Renal pelvis (tissue), 4 donors: ENCODE results near the gene GNAI3. TPM values are rescaled to one million over a fixed set of nuclear protein-coding genes. Genes with fewer than 3 reads are reported as not detected.
A peak's percentile ranks its signal among the peaks of the same experiment; 100 is the strongest.
"Not testable (repeated sequence)": the region's sequence is repeated elsewhere in the genome, so short reads cannot be mapped to it uniquely, and the experiment has no call there.

Source experiments
- DNase-seq: peaks from one replicate; pipeline ENCODE4 v3.0.0-alpha.2; 2013
- polyA plus RNA-seq, 3 donors: library from polyadenylated mRNA; unstranded; fragments of 120-200 nt; gene quantifications; one replicate each; pipeline ENCODE4 v1.2.1, GENCODE V29; 2013; ENCODE audit not compliant: insufficient read length in 3 of 3

GNAI3 gene
- polyA plus RNA-seq, 3 donors: 10.9 to 11.7 (median 11.4) TPM

GRCh38 chr1:109657395-109657794 is 109.0 kb downstream of the GNAI3 start:
- no peak for DNase-seq

- no peak for DNase-seq
These were observed 109.6 kb downstream of the GNAI3 start for GRCh38 chr1:109657970-109658369.

GRCh38 chr1:109658533-109659042 is 110.2 kb downstream of the GNAI3 start:
- DNase-seq: no peak

DNA sequence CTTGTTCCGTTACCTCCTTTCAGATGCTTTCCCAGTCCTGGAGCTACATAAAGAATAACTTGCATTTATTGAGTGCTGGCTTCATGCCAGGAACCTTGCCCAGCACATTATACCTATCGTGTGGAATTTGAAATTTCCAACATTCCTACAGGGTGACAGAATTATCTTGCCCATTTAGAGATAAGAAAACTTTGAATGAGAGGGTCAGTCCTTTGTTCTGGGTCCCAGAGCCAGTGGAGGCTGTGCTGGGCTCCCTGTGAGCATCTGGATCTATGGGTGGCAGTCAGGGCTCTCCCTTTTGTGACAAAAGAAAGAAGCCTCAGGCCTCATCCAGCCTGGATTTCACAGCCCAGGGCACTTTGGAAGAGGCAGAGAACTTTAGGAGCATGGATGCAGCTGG is 110.7 kb downstream of the GNAI3 start:
- no peak for DNase-seq

- peak; percentile 84 for DNase-seq
These were observed 111.7 kb downstream of the GNAI3 start for GRCh38 chr1:109659997-109660690.

GRCh38 chr1:109660691-109661026 is 112.2 kb downstream of the GNAI3 start:
- DNase-seq: not testable (repeated sequence)

DNA sequence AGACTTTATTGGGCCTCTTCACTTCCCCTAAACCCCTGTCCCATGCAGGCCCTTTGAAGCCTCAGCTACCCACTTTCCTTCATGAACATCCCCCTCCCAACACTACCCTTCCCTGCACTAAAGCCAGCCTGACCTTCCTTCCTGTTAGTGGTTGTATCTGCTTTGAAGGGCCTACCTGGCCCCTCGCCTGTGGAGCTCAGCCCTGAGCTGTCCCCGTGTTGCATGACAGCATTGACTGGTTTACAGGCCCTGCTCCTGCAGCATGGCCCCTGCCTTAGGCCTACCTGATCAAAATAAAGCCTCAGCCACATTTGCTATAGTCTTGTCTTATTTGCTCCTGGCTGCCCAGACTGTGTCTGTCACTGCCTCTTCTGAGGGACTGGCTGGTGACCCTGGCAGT is 113.0 kb downstream of the GNAI3 start:
- DNase-seq: no peak

DNA sequence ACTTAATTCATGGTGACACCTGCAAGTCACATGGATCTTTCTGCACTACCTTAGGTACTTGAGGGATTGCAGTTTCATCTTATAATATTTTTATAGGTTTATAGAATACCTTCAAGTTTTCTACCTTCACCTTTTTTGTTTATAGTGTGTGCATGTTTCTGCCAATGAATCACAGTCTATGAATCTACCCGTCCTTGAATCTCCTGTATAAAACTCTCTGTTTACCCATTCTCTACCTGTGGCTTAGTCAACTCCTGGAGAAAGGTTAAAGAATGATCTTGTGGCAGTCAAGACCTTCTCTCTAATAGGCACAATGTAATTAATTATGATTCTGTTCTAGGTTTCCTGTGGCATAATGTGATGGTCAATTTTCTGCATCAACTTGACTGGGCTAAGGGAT is 116.3 kb downstream of the GNAI3 start:
- DNase-seq: no peak

DNA sequence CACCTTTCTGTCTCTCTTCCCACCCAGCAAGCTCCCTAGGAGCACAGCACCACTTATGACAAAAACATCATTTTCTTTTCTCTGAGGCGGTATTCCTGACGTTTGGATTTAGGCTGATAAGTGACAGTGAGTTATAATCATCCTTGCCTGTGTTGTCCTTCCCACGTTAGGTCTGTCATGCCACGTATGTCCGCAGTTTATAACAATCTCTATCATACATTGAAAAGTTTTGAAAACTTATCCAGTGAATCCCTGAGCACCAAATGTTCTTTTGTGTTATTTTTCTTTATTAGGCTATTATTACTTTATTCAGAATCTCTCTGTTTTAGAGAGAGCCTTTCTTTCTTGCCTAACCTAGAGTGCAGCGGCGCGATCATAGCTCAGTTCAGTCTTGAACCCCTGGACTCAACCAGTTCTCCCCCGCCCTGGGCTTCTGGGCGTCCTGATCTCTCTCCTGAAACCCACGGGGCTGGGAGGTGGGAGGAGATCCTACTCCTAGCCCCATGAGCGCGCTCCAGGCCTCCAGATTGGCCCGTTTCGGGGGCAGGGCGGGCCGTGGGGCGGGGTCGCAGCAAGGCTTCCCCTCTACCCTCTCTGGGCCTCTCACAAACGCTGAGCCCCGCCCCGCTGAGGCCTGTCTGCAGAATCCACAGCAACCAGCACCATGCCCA is 119.2 kb downstream of the GNAI3 start, which contains the start of gene GSTM2:
Gene GSTM2, plus strand, starts transcription at position 606 of the 671 bp plus-strand sequence. Its CDS starts 59 bp downstream, at position 665.
- peak; percentile 93 for DNase-seq

Other genes starting within 250 kb of the GNAI3 start
- under 1 TPM in 1 of 3 donors, not detected in 2; 0.26 TPM for gene MYBPHL, start 241.6 kb upstream of the GNAI3 start, polyA plus RNA-seq
- gene SORT1, start 150.7 kb upstream of the GNAI3 start, polyA plus RNA-seq: 10 to 100 TPM; 50.1 to 58.5 (median 56.4) TPM
- gene PSMA5, start 122.2 kb upstream of the GNAI3 start, polyA plus RNA-seq: 100 to 1,000 TPM; 108 to 127 (median 112) TPM
- gene SYPL2, start 82.1 kb upstream of the GNAI3 start, polyA plus RNA-seq: 10 to 100 TPM in 1 of 3 donors, 1 to 10 TPM in 2; 8.3 to 13.1 (median 9.4) TPM
- gene ATXN7L2, start 64.7 kb upstream of the GNAI3 start, polyA plus RNA-seq: 10 to 100 TPM; 11.4 to 13.1 (median 12.0) TPM
- 10 to 100 TPM in 2 of 3 donors, 1 to 10 TPM in 1; 9.7 to 14.0 (median 10.6) TPM for gene CYB561D1, start 54.5 kb upstream of the GNAI3 start, polyA plus RNA-seq
- 1 to 10 TPM; 6.6 to 8.1 (median 7.5) TPM for gene AMIGO1, start 38.9 kb upstream of the GNAI3 start, polyA plus RNA-seq
- gene GPR61, start 8.7 kb upstream of the GNAI3 start, polyA plus RNA-seq: 1 to 10 TPM in 1 of 3 donors, under 1 TPM in 2; 0.18 to 1.4 (median 0.75) TPM
- under 1 TPM in 1 of 3 donors, not detected in 2; 0.20 TPM for gene GNAT2, start 71.0 kb downstream of the GNAI3 start, polyA plus RNA-seq
- 10 to 100 TPM; 51.2 to 63.8 (median 53.6) TPM for gene AMPD2, start 71.2 kb downstream of the GNAI3 start, polyA plus RNA-seq
- 10 to 100 TPM; 57.9 to 60.4 (median 59.3) TPM for gene GSTM4, start 107.5 kb downstream of the GNAI3 start, polyA plus RNA-seq
- 100 to 1,000 TPM; 195 to 277 (median 231) TPM for gene GSTM2, start 119.4 kb downstream of the GNAI3 start, polyA plus RNA-seq
- 100 to 1,000 TPM in 2 of 3 donors, 1 to 10 TPM in 1; 2.3 to 121 (median 105) TPM for gene GSTM1, start 139.2 kb downstream of the GNAI3 start, polyA plus RNA-seq
- 10 to 100 TPM; 36.5 to 72.6 (median 71.1) TPM for gene GSTM5, start 163.6 kb downstream of the GNAI3 start, polyA plus RNA-seq
- 100 to 1,000 TPM; 160 to 233 (median 205) TPM for gene GSTM3, start 192.4 kb downstream of the GNAI3 start, polyA plus RNA-seq
- 1 to 10 TPM in 2 of 3 donors, under 1 TPM in 1; 0.38 to 1.6 (median 1.4) TPM for gene EPS8L3, start 215.3 kb downstream of the GNAI3 start, polyA plus RNA-seq